ENCODE results near the gene SH3GL1. TPM values are rescaled to one million over a fixed set of nuclear protein-coding genes. Genes with fewer than 3 reads are reported as not detected.
"Not testable (repeated sequence)": the region's sequence is repeated elsewhere in the genome, so short reads cannot be mapped to it uniquely, and the experiment has no call there.

The SH3GL1 gene
- total RNA-seq, 2 donors from 2014 or later, result 35.4 to 54.7 TPM

DNA sequence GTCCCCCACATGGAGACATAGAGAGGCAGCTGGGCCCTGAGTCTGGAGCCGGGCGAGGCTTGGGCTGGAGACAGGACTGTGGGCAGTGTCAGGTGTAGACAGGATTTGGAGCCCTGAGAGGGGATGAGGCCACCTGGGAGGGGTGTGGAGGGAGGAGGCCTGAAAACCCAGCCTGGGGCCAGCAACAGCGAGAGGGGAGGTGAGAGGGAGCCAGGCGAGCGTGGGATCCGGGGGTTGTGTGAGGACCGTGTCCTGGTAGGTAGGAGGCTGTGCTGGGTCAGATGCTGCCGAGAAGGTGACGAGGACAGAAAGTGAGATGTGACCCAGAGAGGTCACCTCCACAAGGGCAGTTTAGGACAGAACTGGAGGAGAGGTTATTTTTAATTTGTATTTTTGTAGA lies 49.6 kb downstream of the SH3GL1 start:
- Histone ChIP-seq H3K36me3 (no peaks in the 10 kb centered on the region), H3K27me3 (replicated peaks; ENCODE audit: insufficient read depth) (no peaks in the 10 kb centered on the region), H3K4me1 (replicated peaks) (no peaks in the 10 kb centered on the region), H3K9me3 (no peaks in the 10 kb centered on the region), H3K27ac (no peak overlapping the region), H3K4me3 (no peak overlapping the region)
- WGBS, result 92% methylated on average over 9 of the region's 9 CpGs
- intact Hi-C loops (cut with DNase I), result loop anchor here (5.0 kb wide), 1 partner anchor 83 kb away; no protein-coding TSS in a partner anchor
- no peak for TF ChIP-seq POLR2AphosphoS5 (IDR thresholded peaks at IDR 0.05)
- TF ChIP-seq, protein P1, sequence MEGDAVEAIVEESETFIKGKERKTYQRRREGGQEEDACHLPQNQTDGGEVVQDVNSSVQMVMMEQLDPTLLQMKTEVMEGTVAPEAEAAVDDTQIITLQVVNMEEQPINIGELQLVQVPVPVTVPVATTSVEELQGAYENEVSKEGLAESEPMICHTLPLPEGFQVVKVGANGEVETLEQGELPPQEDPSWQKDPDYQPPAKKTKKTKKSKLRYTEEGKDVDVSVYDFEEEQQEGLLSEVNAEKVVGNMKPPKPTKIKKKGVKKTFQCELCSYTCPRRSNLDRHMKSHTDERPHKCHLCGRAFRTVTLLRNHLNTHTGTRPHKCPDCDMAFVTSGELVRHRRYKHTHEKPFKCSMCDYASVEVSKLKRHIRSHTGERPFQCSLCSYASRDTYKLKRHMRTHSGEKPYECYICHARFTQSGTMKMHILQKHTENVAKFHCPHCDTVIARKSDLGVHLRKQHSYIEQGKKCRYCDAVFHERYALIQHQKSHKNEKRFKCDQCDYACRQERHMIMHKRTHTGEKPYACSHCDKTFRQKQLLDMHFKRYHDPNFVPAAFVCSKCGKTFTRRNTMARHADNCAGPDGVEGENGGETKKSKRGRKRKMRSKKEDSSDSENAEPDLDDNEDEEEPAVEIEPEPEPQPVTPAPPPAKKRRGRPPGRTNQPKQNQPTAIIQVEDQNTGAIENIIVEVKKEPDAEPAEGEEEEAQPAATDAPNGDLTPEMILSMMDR (IDR thresholded peaks at IDR 0.05), result no peak
- TF ChIP-seq POLR2A (IDR thresholded peaks at IDR 0.05), result no peak
- no peak for DNase-seq (ENCODE audit: low spot score)

DNA sequence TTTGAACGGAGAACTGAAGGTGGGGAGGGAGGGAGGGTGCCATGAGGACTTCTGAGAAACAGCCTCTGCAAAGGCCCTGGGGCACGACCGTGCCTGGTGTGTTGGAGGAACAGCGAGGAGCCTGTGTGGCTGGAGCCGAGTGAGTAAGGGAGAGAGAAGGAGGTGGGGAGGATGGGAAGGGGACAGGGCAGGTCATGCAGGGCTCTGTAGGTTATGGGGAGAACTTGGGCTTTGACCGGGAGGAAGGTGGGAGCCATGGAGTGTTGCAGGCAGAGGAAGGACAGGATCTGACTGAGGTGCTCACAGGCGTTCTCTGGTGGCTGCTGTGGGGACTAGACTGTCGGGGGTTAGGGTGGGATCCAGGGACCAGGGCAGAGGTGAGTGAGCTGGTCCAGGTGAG lies 50.2 kb downstream of the SH3GL1 start:
- WGBS, result 88% methylated on average over 8 of the region's 8 CpGs
- H3K27me3 ChIP-seq (replicated peaks; ENCODE audit: insufficient read depth), result no peaks in the 10 kb centered on the region
- no peaks in the 10 kb centered on the region for H3K36me3 ChIP-seq
- H3K4me3 ChIP-seq, result no peak overlapping the region
- no peak for DNase-seq (ENCODE audit: low spot score)
- intact Hi-C loops (cut with DNase I), result loop anchor here (5.0 kb wide), 1 partner anchor 83 kb away; no protein-coding TSS in a partner anchor
- H3K4me1 ChIP-seq (replicated peaks), result no peaks in the 10 kb centered on the region
- TF ChIP-seq, protein P1 (IDR thresholded peaks at IDR 0.05), result no peak
- TF ChIP-seq POLR2A (IDR thresholded peaks at IDR 0.05), result no peak
- TF ChIP-seq POLR2AphosphoS5 (IDR thresholded peaks at IDR 0.05), result no peak
- no peaks in the 10 kb centered on the region for H3K9me3 ChIP-seq
- no peak overlapping the region for H3K27ac ChIP-seq

- DNase-seq (ENCODE audit: low spot score); H3K9me3 ChIP-seq; H3K27ac ChIP-seq; H3K4me1 ChIP-seq (replicated peaks); intact Hi-C loops (cut with DNase I); H3K36me3 ChIP-seq; H3K27me3 ChIP-seq (replicated peaks; ENCODE audit: insufficient read depth); H3K4me3 ChIP-seq: not testable (repeated sequence)
- 91% methylated on average over 16 of the region's 16 CpGs for WGBS
These were observed 51.1 kb downstream of the SH3GL1 start for GRCh38 chr19:4349225-4349624.

DNA sequence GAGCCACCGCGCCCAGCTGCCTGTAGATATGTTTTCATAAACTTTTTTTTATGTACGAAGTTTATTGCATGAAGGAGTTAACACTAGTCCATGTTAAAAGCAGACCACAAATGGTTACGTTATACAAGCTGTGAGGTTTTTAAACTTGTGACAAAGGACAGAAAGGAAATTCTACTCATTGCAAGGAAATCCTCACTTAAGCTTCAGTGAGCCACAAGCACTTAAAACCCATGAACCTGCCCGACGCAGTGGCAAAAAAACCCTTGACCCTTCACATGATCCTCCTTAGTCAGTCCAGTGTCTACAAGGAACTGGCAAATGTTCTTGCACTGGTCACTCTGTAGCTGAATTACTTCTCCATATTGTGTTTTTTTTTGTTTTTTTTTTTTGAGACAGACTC lies 52.8 kb downstream of the SH3GL1 start:
- DNase-seq (ENCODE audit: low spot score), result no peak
- Histone ChIP-seq H3K4me1 (replicated peaks) (peaks cover 5% of the 10 kb centered on the region), H3K4me3 (no peak overlapping the region), H3K9me3 (no peaks in the 10 kb centered on the region), H3K36me3 (no peaks in the 10 kb centered on the region), H3K27ac (no peak overlapping the region), H3K27me3 (replicated peaks; ENCODE audit: insufficient read depth) (no peaks in the 10 kb centered on the region)
- WGBS, result 92% methylated on average over 6 of the region's 6 CpGs
- intact Hi-C loops (cut with DNase I), result no loop called here
- TF ChIP-seq POLR2A (IDR thresholded peaks at IDR 0.05), result no peak
- TF ChIP-seq, protein P1 (IDR thresholded peaks at IDR 0.05), result no peak
- no peak for TF ChIP-seq POLR2AphosphoS5 (IDR thresholded peaks at IDR 0.05)

- TF ChIP-seq POLR2AphosphoS5 (IDR thresholded peaks at IDR 0.05) (no peak), POLR2A (IDR thresholded peaks at IDR 0.05) (no peak)
- TF ChIP-seq, protein P1 (IDR thresholded peaks at IDR 0.05), result no peak
- Histone ChIP-seq H3K4me1 (replicated peaks) (peaks cover 5% of the 10 kb centered on the region), H3K4me3 (no peak overlapping the region), H3K36me3 (no peaks in the 10 kb centered on the region), H3K9me3 (no peaks in the 10 kb centered on the region), H3K27me3 (replicated peaks; ENCODE audit: insufficient read depth) (no peaks in the 10 kb centered on the region), H3K27ac (no peak overlapping the region)
- 86% methylated on average over 6 of the region's 6 CpGs for WGBS
- DNase-seq (ENCODE audit: low spot score), result no peak
- intact Hi-C loops (cut with DNase I), result no loop called here
These were observed 54.3 kb downstream of the SH3GL1 start for GRCh38 chr19:4346020-4346383.

Measured in prostate gland (tissue), 2 donors.